PFSK-1 (cell line): ENCODE measurements around the gene CASK.

Source experiments
- FOXP2 ChIP-seq: optimal IDR thresholded peaks from 2 replicates; pipeline ENCODE3; 2011; ENCODE audit warnings: borderline replicate concordance, control low read depth, inconsistent platforms; ENCODE audit not compliant: insufficient read depth; ENCODE audit errors: extremely low read length, extremely low read depth
- POLR2AphosphoS5 ChIP-seq: IDR thresholded peaks from 2 replicates; pipeline ENCODE4 v1.6.1; 2012; ENCODE audit warnings: low read depth, mild to moderate bottlenecking, control low read depth, low read length, moderate library complexity
- REST ChIP-seq, 2 experiments: IDR thresholded peaks; 2 replicates each; pipeline versions ENCODE4 v1.6.1 to v1.8.0; 2011 to 2012; ENCODE audit warnings: low read depth in 2 of 2, low read length in 2 of 2, control low read depth in 1 of 2, inconsistent platforms in 1 of 2, mild to moderate bottlenecking in 1 of 2, moderate library complexity in 1 of 2; ENCODE audit not compliant: insufficient read depth in 1 of 2
- SIN3A ChIP-seq: IDR thresholded peaks from 2 replicates; pipeline ENCODE4 v1.6.1; 2012; ENCODE audit warnings: mild to moderate bottlenecking, low read length, moderate library complexity, borderline replicate concordance; ENCODE audit not compliant: insufficient read depth
- TAF1 ChIP-seq: IDR thresholded peaks from 2 replicates; pipeline ENCODE4 v1.6.1; 2012; ENCODE audit warnings: low read length, control low read depth, borderline replicate concordance; ENCODE audit not compliant: insufficient read depth

Gene CASK

GRCh38 chrX:41808047-41808446 lies 115.3 kb downstream of the CASK start:
- no peak for TF ChIP-seq REST (IDR thresholded peaks at IDR 0.05; ENCODE audit: insufficient read depth in 1 of 2, low read depth in 2 of 2, low read length in 2 of 2)
- no peak for TF ChIP-seq SIN3A
- no peak for TF ChIP-seq FOXP2
- TF ChIP-seq POLR2AphosphoS5: no peak
- TF ChIP-seq TAF1: no peak

- TF ChIP-seq FOXP2: no peak
- no peak for TF ChIP-seq TAF1
- no peak for TF ChIP-seq SIN3A
- TF ChIP-seq POLR2AphosphoS5: no peak
- TF ChIP-seq REST (IDR thresholded peaks at IDR 0.05; ENCODE audit: insufficient read depth in 1 of 2, low read depth in 2 of 2, low read length in 2 of 2): no peak
Measured at GRCh38 chrX:41802958-41803357, 120.4 kb downstream of the CASK start.

- no peak for TF ChIP-seq FOXP2
- no peak for TF ChIP-seq POLR2AphosphoS5
- no peak for TF ChIP-seq REST (IDR thresholded peaks at IDR 0.05; ENCODE audit: insufficient read depth in 1 of 2, low read depth in 2 of 2, low read length in 2 of 2)
- TF ChIP-seq SIN3A: no peak
- no peak for TF ChIP-seq TAF1
Measured at GRCh38 chrX:41799661-41800060, 123.7 kb downstream of the CASK start.

GRCh38 chrX:41796577-41796976 lies 126.8 kb downstream of the CASK start:
- TF ChIP-seq POLR2AphosphoS5 (no peak), TAF1 (no peak), SIN3A (no peak), REST (IDR thresholded peaks at IDR 0.05; ENCODE audit: insufficient read depth in 1 of 2, low read depth in 2 of 2, low read length in 2 of 2) (no peak), FOXP2 (no peak)

- TF ChIP-seq POLR2AphosphoS5: no peak
- no peak for TF ChIP-seq FOXP2
- no peak for TF ChIP-seq SIN3A
- no peak for TF ChIP-seq REST (IDR thresholded peaks at IDR 0.05; ENCODE audit: insufficient read depth in 1 of 2, low read depth in 2 of 2, low read length in 2 of 2)
- no peak for TF ChIP-seq TAF1
Measured at GRCh38 chrX:41796046-41796445, 127.3 kb downstream of the CASK start.
